K562 (cell line): Measurements from ENCODE around the gene ATP9B. TPM values are rescaled to one million over a fixed set of nuclear protein-coding genes. Genes with fewer than 3 reads are reported as not detected.

Source experiments
- ATAC-seq: fragments of 200-7000 bp; cut with Tn5 transposase; 3 replicates; pipeline ENCODE4 v1.9.1; 2020; ENCODE audit warnings: moderate library complexity
- BruUV-seq: library from RNA; stranded (reverse); fragments of 400-500 nt; replicated peaks from 2 replicates; lab custom pipeline; 2021; lab: Mats Ljungman, UMichigan
- CTCF ChIA-PET: fragments of 300-600 bp; formaldehyde crosslinking; extraction: SDS; loops from one replicate; lab custom pipeline; 2021; ENCODE audit warnings: low intra/inter-chr PET ratio; lab: Yijun Ruan, JAX
- POLR2A ChIA-PET: fragments of 300-600, 350-650 bp; sonication (Branson Sonifier 250); formaldehyde crosslinking; extraction: SDS; loops from one replicate; lab custom pipeline; 2021; ENCODE audit warnings: antibody characterized with exemption, inconsistent platforms; lab: Yijun Ruan, JAX
- DNase-seq, 4 experiments: peaks; one replicate each; pipeline versions ENCODE4 v3.0.0 to v3.0.0-alpha.2; 2011 to 2018; ENCODE audit warnings: low spot score in 3 of 4, mixed read lengths in 3 of 4; ENCODE audit errors: extremely low read depth in 1 of 4
- FAIRE-seq: peaks from 2 replicates; lab custom pipeline; 2011; peaks lifted over from hg19 to GRCh38; lab: Jason Lieb, UNC
- H2AFZ ChIP-seq: 2 replicates; pipeline ENCODE4 v1.6.0; 2011; ENCODE audit warnings: low read depth, low read length, control low read depth, inconsistent platforms
- H3K27ac ChIP-seq: fragments of 200-600 bp; 3 replicates; pipeline ENCODE4 v1.8.0; 2011; ENCODE audit warnings: low read depth, mild to moderate bottlenecking, control low read depth, inconsistent platforms, low read length, moderate library complexity, mixed read lengths; ENCODE audit errors: extremely low read depth
- H3K27me3 ChIP-seq, 2 experiments: fragments of 300-600 bp in 1 of 2; 2 replicates in 1 of 2; 3 replicates in 1 of 2; pipeline versions ENCODE4 v1.6.0 to v1.8.0; 2011; ENCODE audit warnings: inconsistent platforms in 2 of 2, low read length in 2 of 2, mild to moderate bottlenecking in 1 of 2, mixed read lengths in 1 of 2, moderate library complexity in 1 of 2; ENCODE audit not compliant: control insufficient read depth in 2 of 2, insufficient read depth in 2 of 2
- H3K36me3 ChIP-seq: fragments of 300-600 bp; 3 replicates; pipeline ENCODE4 v1.8.0; 2011; ENCODE audit warnings: mild to moderate bottlenecking, low read length, inconsistent platforms; ENCODE audit not compliant: control insufficient read depth, insufficient read depth
- H3K4me1 ChIP-seq, 2 experiments: fragments of 200-600 bp in 1 of 2; replicated peaks in 1 of 2; 2 replicates in 1 of 2; 3 replicates in 1 of 2; pipeline versions ENCODE4 v1.5.1 to v1.8.0; 2011; ENCODE audit warnings: inconsistent platforms in 2 of 2, low read length in 2 of 2, mild to moderate bottlenecking in 1 of 2, mixed read lengths in 1 of 2, moderate library complexity in 1 of 2; ENCODE audit not compliant: control insufficient read depth in 2 of 2, insufficient read depth in 2 of 2
- H3K4me2 ChIP-seq: 2 replicates; pipeline ENCODE4 v1.6.1; 2011; ENCODE audit warnings: low read length, control low read depth, inconsistent platforms, mixed read lengths; ENCODE audit not compliant: insufficient read depth
- H3K4me3 ChIP-seq: fragments of 200-600 bp; sonication (generic), shearing (Covaris generic); 2 replicates; pipeline ENCODE4 v1.5.1; 2016; ENCODE audit warnings: control low read depth, inconsistent platforms
- H3K79me2 ChIP-seq: fragments of 200-600 bp; 3 replicates; pipeline ENCODE4 v1.8.0; 2011; ENCODE audit warnings: low read length, inconsistent platforms; ENCODE audit not compliant: control insufficient read depth, insufficient read depth
- H3K9ac ChIP-seq, 2 experiments: 2 replicates each; pipeline versions ENCODE4 v1.6.0 to v1.6.1; 2011; ENCODE audit warnings: low read depth in 2 of 2, low read length in 2 of 2, control low read depth in 1 of 2, inconsistent platforms in 1 of 2, mild to moderate bottlenecking in 1 of 2, mixed read lengths in 1 of 2; ENCODE audit not compliant: insufficient read depth in 1 of 2
- H3K9me1 ChIP-seq: one replicate; pipeline ENCODE4 v1.6.0; 2011; ENCODE audit warnings: inconsistent platforms, mild to moderate bottlenecking, low read length, moderate library complexity; ENCODE audit not compliant: control insufficient read depth, insufficient read depth
- H3K9me3 ChIP-seq: replicated peaks from 2 replicates; pipeline ENCODE4 v1.5.1; 2011; ENCODE audit warnings: low read depth, low read length, inconsistent platforms; ENCODE audit not compliant: control insufficient read depth, insufficient read depth
- H4K20me1 ChIP-seq: replicated peaks from 2 replicates; pipeline ENCODE4 v1.6.1; 2011; ENCODE audit warnings: low read length, inconsistent platforms, mixed read lengths; ENCODE audit not compliant: control insufficient read depth, insufficient read depth
- CTCF ChIP-seq, 3 experiments: IDR thresholded peaks in 2 of 3; conservative IDR thresholded peaks in 1 of 3; 2 replicates each; pipeline ENCODE4 v1.5.1; 2011 to 2012; ENCODE audit warnings: low read length in 3 of 3, mild to moderate bottlenecking in 3 of 3, control low read depth in 2 of 3, improper control_type of control experiment in 1 of 3, inconsistent platforms in 1 of 3, low read depth in 1 of 3, mixed read lengths in 1 of 3, moderate library complexity in 1 of 3; ENCODE audit not compliant: insufficient read depth in 2 of 3
- GTF2B ChIP-seq: IDR thresholded peaks from 2 replicates; pipeline ENCODE4 v1.6.1; 2011; ENCODE audit not compliant: insufficient read length; ENCODE audit errors: extremely low read depth
- SAFB2 ChIP-seq: fragments of 200-400 bp; formaldehyde crosslinking; IDR thresholded peaks from 2 replicates; pipeline ENCODE4 v1.6.1; 2018; ENCODE audit warnings: borderline replicate concordance, low read length, low read depth, moderate library complexity; ENCODE audit not compliant: severe bottlenecking
- WGBS: fragments of 100-300 bp; shearing (Covaris generic); methylation state at CpG from one replicate; pipeline ENCODE4 v1.1.6; 2016; ENCODE audit warnings: low coverage, mixed read lengths; ENCODE audit not compliant: insufficient coverage; ENCODE audit errors: missing lambda C conversion rate; 5-methylcytosine and 5-hydroxymethylcytosine counted together
- in situ Hi-C: fragments of 300-500 bp; cut with MboI; formaldehyde crosslinking; loops from 4 replicates; pipeline ENCODE4 v1.15.0; 2018; ENCODE audit warnings: inconsistent platforms, mixed read lengths
- intact Hi-C: fragments of 100-400 bp; cut with micrococcal nuclease; formaldehyde crosslinking; loops from 2 replicates; pipeline ENCODE4 v1.14.2; 2022
- polyA plus RNA-seq, 8 experiments: library from polyadenylated mRNA; depleted of rRNA in 4 of 8; stranded (reverse) in 5 of 8; unstranded in 3 of 8; fragments of >200 nt; fragmentation: Nextera tagmentation in 2 of 8; fragmentation: Illumina TruSeq in 1 of 8; extraction: Ambion mirVana in 2 of 8; extraction: Trizol in 1 of 8; gene quantifications; 2 replicates each; pipeline versions ENCODE4 v1.2.1 to v1.2.3, GENCODE V29; 2011 to 2014; ENCODE audit warnings: inconsistent platforms in 1 of 8, missing spikeins in 1 of 8
- total RNA-seq, 7 experiments: library from RNA; depleted of rRNA in 6 of 7; stranded (reverse); fragments of >200 nt in 6 of 7; fragmentation: Illumina TruSeq in 2 of 7; extraction: Trizol in 2 of 7; gene quantifications; 2 replicates each; pipeline versions ENCODE4 v1.2.1 to v1.2.3, GENCODE V29; 2011 to 2021; ENCODE audit warnings: low replicate concordance in 1 of 7

ATP9B gene
- total and polyA plus RNA-seq, 9 of the 15 experiments (the other 6 are each of a cell fraction or from before 2014, with no cell fraction given), result 0.66 to 13.2 (median 7.9) TPM

GRCh38 chr18:79353267-79353666 is 284.1 kb downstream of the ATP9B start:
- no peaks in the 10 kb centered on the region for H3K79me2 ChIP-seq
- no peaks in the 10 kb centered on the region for H3K27me3 ChIP-seq
- no peaks in the 10 kb centered on the region for H3K36me3 ChIP-seq
- ChIA-PET CTCF (no interaction called here), POLR2A (interaction anchor here (0.6 kb wide), 1 partner anchor 351 kb away, joined by 6 read pairs; no protein-coding TSS in a partner anchor)
- no peaks in the 10 kb centered on the region for H4K20me1 ChIP-seq
- ATAC-seq (peak; percentile 81), FAIRE-seq (no peak), DNase-seq (peak in 2 of 4 experiments; percentile 13 to 16)
- no peak overlapping the region for H3K27ac ChIP-seq
- no peak overlapping the region for H3K9ac ChIP-seq
- H3K9me3 ChIP-seq, result no peaks in the 10 kb centered on the region
- H3K9me1 ChIP-seq, result no peaks in the 10 kb centered on the region
- WGBS, result 84% methylated on average over 15 of the region's 17 CpGs
- intact Hi-C loops, result no loop called here
- no peak overlapping the region for H3K4me3 ChIP-seq
- no TSS peak for BruUV-seq
- peaks cover 0 to 3% of the 10 kb centered on the region in 2 experiments; a peak in 2 of 5 replicates for H3K4me1 ChIP-seq
- no peak overlapping the region for H3K4me2 ChIP-seq
- in situ Hi-C loops, result no loop called here
- TF ChIP-seq CTCF (IDR thresholded peaks at IDR 0.05 in 2 of 3, conservative IDR thresholded peaks at IDR 0.05 in 1 of 3; ENCODE audit: insufficient read depth in 2 of 3, low read depth in 1 of 3, low read length in 3 of 3), result peak; percentile 21 to 38 (median 33); a peak in 4 of 6 replicates
- TF ChIP-seq GTF2B, result no peak
- TF ChIP-seq SAFB2, result no peak
- no peak overlapping the region for H2AFZ ChIP-seq
